HUES64 (cell line): Measurements from ENCODE around the gene MZT2B. TPM values are rescaled to one million over a fixed set of nuclear protein-coding genes. Genes with fewer than 3 reads are reported as not detected.
"Not testable (repeated sequence)": the region's sequence is repeated elsewhere in the genome, so short reads cannot be mapped to it uniquely, and the experiment has no call there.

ENCODE experiments used
- H3K27ac ChIP-seq: 2 replicates; pipeline ENCODE4 v1.7.0; 2013; ENCODE audit warnings: low read depth, low read length, inconsistent platforms
- H3K27me3 ChIP-seq: 2 replicates; pipeline ENCODE4 v1.6.1; 2013; ENCODE audit warnings: mild to moderate bottlenecking, low read length; ENCODE audit not compliant: insufficient read depth
- H3K36me3 ChIP-seq: 2 replicates; pipeline ENCODE4 v1.6.1; 2013; ENCODE audit warnings: mild to moderate bottlenecking, low read length; ENCODE audit not compliant: insufficient read depth
- H3K4me1 ChIP-seq: 2 replicates; pipeline ENCODE4 v1.6.1; 2013; ENCODE audit warnings: mild to moderate bottlenecking, low read length, moderate library complexity; ENCODE audit not compliant: insufficient read depth
- H3K4me3 ChIP-seq: 2 replicates; pipeline ENCODE4 v1.5.1; 2013; ENCODE audit warnings: mild to moderate bottlenecking, low read length, moderate library complexity
- H3K9ac ChIP-seq: 2 replicates; pipeline ENCODE4 v1.6.1; 2013; ENCODE audit warnings: mild to moderate bottlenecking, low read depth, low read length
- H3K9me3 ChIP-seq: 2 replicates; pipeline ENCODE4 v1.6.1; 2013; ENCODE audit warnings: low read depth, low read length; ENCODE audit not compliant: insufficient read depth
- WGBS: fragments of 150-250, 120-280 bp; methylation state at CpG from one replicate; pipeline ENCODE4 v1.1.7; 2013; ENCODE audit warnings: missing lambda C conversion rate; 5-methylcytosine and 5-hydroxymethylcytosine counted together
- polyA plus RNA-seq, 2 experiments: library from polyadenylated mRNA; stranded (reverse); fragments of 50-300 nt; gene quantifications; one replicate each; pipeline ENCODE4 v1.2.3, GENCODE V29; 2013

Gene MZT2B
- polyA plus RNA-seq (2013, experiment 1 of 2): 158 TPM
- polyA plus RNA-seq (2013, experiment 2 of 2): 161 TPM

GRCh38 chr2:130181880-130182682, at the start of gene MZT2B:
TSS of gene MZT2B (plus strand) at chr2:130182262. CDS start at chr2:130182283, 21 bp downstream.
- Histone ChIP-seq H3K36me3 (peaks cover 12% of the 10 kb centered on the region; the same call in 1 of the 2 replicates), H3K4me3 (peak within 1 kb of the TSS; percentile 91), H3K9ac (peak within 1 kb of the TSS; percentile 94), H3K27ac (peak within 1 kb of the TSS; percentile 88)
- H3K27me3 ChIP-seq, H3K4me1 ChIP-seq, H3K9me3 ChIP-seq: not testable (repeated sequence)
- under 1% methylated on average over 75 of the region's 86 CpGs for WGBS

GRCh38 chr2:130135692-130136541, 46.1 kb upstream of the MZT2B start:
- Histone ChIP-seq H3K27me3 (no peaks in the 10 kb centered on the region), H3K9me3 (no peaks in the 10 kb centered on the region), H3K36me3 (no peaks in the 10 kb centered on the region), H3K27ac (no peak overlapping the region), H3K4me3 (no peak overlapping the region), H3K4me1 (no peaks in the 10 kb centered on the region), H3K9ac (no peak overlapping the region)
- whole genome bisulfite sequencing: 96% methylated on average over 15 of the region's 15 CpGs

GRCh38 chr2:130136546-130136945, 45.5 kb upstream of the MZT2B start:
- H3K4me1 ChIP-seq, H3K9ac ChIP-seq, H3K27ac ChIP-seq, H3K4me3 ChIP-seq, H3K9me3 ChIP-seq, H3K36me3 ChIP-seq, H3K27me3 ChIP-seq: not testable (repeated sequence)
- 92% methylated on average over 8 of the region's 10 CpGs for WGBS

GRCh38 chr2:130137118-130137517, 44.9 kb upstream of the MZT2B start:
- H3K27ac ChIP-seq, H3K9ac ChIP-seq, H3K27me3 ChIP-seq, H3K4me1 ChIP-seq, H3K36me3 ChIP-seq, H3K9me3 ChIP-seq, H3K4me3 ChIP-seq: not testable (repeated sequence)
- 85% methylated on average over 4 of the region's 5 CpGs for WGBS

- H3K4me1 ChIP-seq, H3K27ac ChIP-seq, H3K4me3 ChIP-seq, H3K9ac ChIP-seq, H3K27me3 ChIP-seq, H3K9me3 ChIP-seq, H3K36me3 ChIP-seq: not testable (repeated sequence)
- 87% methylated on average over 11 of the region's 13 CpGs for WGBS
These were observed 43.7 kb upstream of the MZT2B start for GRCh38 chr2:130138326-130138725.

GRCh38 chr2:130138841-130139251, 43.2 kb upstream of the MZT2B start:
- H3K9me3 ChIP-seq, H3K4me3 ChIP-seq, H3K27me3 ChIP-seq, H3K36me3 ChIP-seq, H3K9ac ChIP-seq, H3K27ac ChIP-seq, H3K4me1 ChIP-seq: not testable (repeated sequence)
- WGBS: 92% methylated on average over 13 of the region's 15 CpGs

- not testable (repeated sequence) for H3K4me1 ChIP-seq, H3K27ac ChIP-seq, H3K36me3 ChIP-seq, H3K9me3 ChIP-seq, H3K27me3 ChIP-seq, H3K4me3 ChIP-seq, H3K9ac ChIP-seq
- 93% methylated on average over 25 of the region's 30 CpGs for WGBS
These were observed 42.5 kb upstream of the MZT2B start for GRCh38 chr2:130139331-130140280.

GRCh38 chr2:130140516-130140915, 41.5 kb upstream of the MZT2B start:
- H3K9ac ChIP-seq, H3K4me3 ChIP-seq, H3K27me3 ChIP-seq, H3K36me3 ChIP-seq, H3K9me3 ChIP-seq, H3K27ac ChIP-seq, H3K4me1 ChIP-seq: not testable (repeated sequence)
- 93% methylated on average over 7 of the region's 7 CpGs for WGBS

GRCh38 chr2:130141002-130141401, 41.1 kb upstream of the MZT2B start:
- H3K4me1 ChIP-seq, H3K36me3 ChIP-seq, H3K4me3 ChIP-seq, H3K9me3 ChIP-seq, H3K27ac ChIP-seq, H3K27me3 ChIP-seq, H3K9ac ChIP-seq: not testable (repeated sequence)
- WGBS: 86% methylated on average over 1 of the region's 6 CpGs

GRCh38 chr2:130141645-130142370, 40.3 kb upstream of the MZT2B start:
- not testable (repeated sequence) for H3K27ac ChIP-seq, H3K9me3 ChIP-seq, H3K4me3 ChIP-seq, H3K36me3 ChIP-seq, H3K4me1 ChIP-seq, H3K27me3 ChIP-seq, H3K9ac ChIP-seq
- WGBS: 92% methylated on average over 13 of the region's 22 CpGs
